HepG2 (cell line): ENCODE data around the gene C16orf87. TPM values are rescaled to one million over a fixed set of nuclear protein-coding genes. Genes with fewer than 3 reads are reported as not detected.
A peak's percentile ranks its signal among the peaks of the same experiment; 100 is the strongest.

ENCODE experiments used
- EP300 ChIP-seq, 3 experiments: sonication (generic) in 1 of 3; formaldehyde crosslinking in 1 of 3; IDR thresholded peaks; 2 replicates each; pipeline versions ENCODE4 v1.5.1 to v1.6.1; 2011 to 2020; ENCODE audit warnings: low read depth in 2 of 3, low read length in 2 of 3, borderline replicate concordance in 1 of 3, improper control_type of control experiment in 1 of 3, mild to moderate bottlenecking in 1 of 3, missing genetic modification reagents in 1 of 3, moderate library complexity in 1 of 3
- HMGXB4 ChIP-seq, 2 experiments: sonication (generic) in 1 of 2; formaldehyde crosslinking in 1 of 2; IDR thresholded peaks; 2 replicates each; pipeline versions ENCODE4 v1.4.0 to v1.6.1; 2018 to 2020; ENCODE audit warnings: missing genetic modification reagents in 2 of 2, borderline replicate concordance in 1 of 2, low read depth in 1 of 2, mild to moderate bottlenecking in 1 of 2, missing biosample characterization in 1 of 2
- PHF5A ChIP-seq: IDR thresholded peaks from one replicate; pipeline ENCODE4 v1.6.1; 2018; ENCODE audit warnings: low read depth, missing genetic modification reagents; ENCODE audit not compliant: unreplicated experiment
- RXRB ChIP-seq: IDR thresholded peaks from 2 replicates; pipeline ENCODE4 v1.6.1; 2016; ENCODE audit warnings: borderline replicate concordance, missing genetic modification reagents, missing compliant biosample characterization
- THRA ChIP-seq: sonication (generic); formaldehyde crosslinking; IDR thresholded peaks from 2 replicates; pipeline ENCODE4 v1.4.0; 2020; ENCODE audit warnings: missing genetic modification reagents, borderline replicate concordance
- polyA plus RNA-seq, 8 experiments: library from polyadenylated mRNA; depleted of rRNA in 3 of 8; stranded (reverse) in 7 of 8; unstranded in 1 of 8; fragments of >200 nt; fragmentation: Illumina TruSeq in 4 of 8; extraction: Trizol in 4 of 8; gene quantifications; 2 replicates each; pipeline versions ENCODE4 v1.2.1 to v1.2.3, GENCODE V29; 2011 to 2016; ENCODE audit warnings: low read depth in 4 of 8, missing spikeins in 1 of 8, mixed read lengths in 1 of 8; ENCODE audit not compliant: insufficient read depth in 1 of 8
- total RNA-seq, 5 experiments: library from RNA; depleted of rRNA; stranded (reverse); fragments of >200 nt; fragmentation: Illumina TruSeq; extraction: Trizol; gene quantifications; 2 replicates each; pipeline ENCODE4 v1.2.3, GENCODE V29; 2016; ENCODE audit warnings: low read depth in 1 of 5
- TF ChIP-seq, protein P1 (sequence below): sonication (generic); formaldehyde crosslinking; IDR thresholded peaks from 2 replicates; pipeline ENCODE4 v1.4.0; 2020; ENCODE audit warnings: low read depth, mild to moderate bottlenecking, missing genetic modification reagents

C16orf87 gene
- total and polyA plus RNA-seq, 2 of the 13 experiments (the other 11 are each of a cell fraction or from before 2014, with no cell fraction given): 8.6 to 19.5 TPM

DNA sequence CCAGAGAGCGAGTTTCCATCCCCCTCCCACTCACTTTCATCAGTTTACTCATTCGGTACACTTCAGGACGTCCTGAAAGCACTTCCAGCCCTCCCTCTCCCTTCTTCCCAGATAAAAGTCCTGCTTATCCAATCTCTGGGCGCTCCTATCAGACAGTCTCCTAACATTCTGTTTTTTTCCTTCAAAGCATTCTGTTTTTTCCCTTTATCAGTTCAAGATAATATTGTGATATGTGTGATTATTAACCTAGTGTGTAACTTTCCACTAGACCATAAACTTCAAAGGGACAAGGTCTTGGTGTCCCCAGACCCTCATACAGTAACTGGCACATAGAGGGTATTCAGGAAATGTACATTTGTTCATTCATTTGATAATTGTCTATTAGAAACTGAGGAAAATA is 24.4 kb upstream of the C16orf87 start (continued):
- TF ChIP-seq HMGXB4 (CRISPR knock-in tag; IDR thresholded peaks at IDR 0.05; ENCODE audit: borderline replicate concordance in 1 of 2, low read depth in 1 of 2) (no peak), EP300 (IDR thresholded peaks at IDR 0.05; ENCODE audit: low read depth in 2 of 2, low read length in 2 of 2) (peak in 1 of 2 experiments; percentile 66; a peak in 1 of 4 replicates), EP300 (CRISPR knock-in tag; IDR thresholded peaks at IDR 0.05; ENCODE audit: borderline replicate concordance) (no peak), PHF5A (CRISPR knock-in tag) (peak; percentile 9), THRA (peak; percentile 57; the same call in 1 of the 2 replicates), RXRB (CRISPR knock-in tag) (0 out of 2 replicates have a peak, but pooled peaks have one; percentile 22)
- TF ChIP-seq, protein P1, sequence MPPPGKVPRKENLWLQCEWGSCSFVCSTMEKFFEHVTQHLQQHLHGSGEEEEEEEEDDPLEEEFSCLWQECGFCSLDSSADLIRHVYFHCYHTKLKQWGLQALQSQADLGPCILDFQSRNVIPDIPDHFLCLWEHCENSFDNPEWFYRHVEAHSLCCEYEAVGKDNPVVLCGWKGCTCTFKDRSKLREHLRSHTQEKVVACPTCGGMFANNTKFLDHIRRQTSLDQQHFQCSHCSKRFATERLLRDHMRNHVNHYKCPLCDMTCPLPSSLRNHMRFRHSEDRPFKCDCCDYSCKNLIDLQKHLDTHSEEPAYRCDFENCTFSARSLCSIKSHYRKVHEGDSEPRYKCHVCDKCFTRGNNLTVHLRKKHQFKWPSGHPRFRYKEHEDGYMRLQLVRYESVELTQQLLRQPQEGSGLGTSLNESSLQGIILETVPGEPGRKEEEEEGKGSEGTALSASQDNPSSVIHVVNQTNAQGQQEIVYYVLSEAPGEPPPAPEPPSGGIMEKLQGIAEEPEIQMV (CRISPR knock-in tag): no peak
- TF ChIP-seq, all 625 proteins: peak for 36
